ENCODE data around the gene PLAAT5. TPM values are rescaled to one million over a fixed set of nuclear protein-coding genes. Genes with fewer than 3 reads are reported as not detected.
"Not testable (repeated sequence)": the region's sequence is repeated elsewhere in the genome, so short reads cannot be mapped to it uniquely, and the experiment has no call there.

The PLAAT5 gene
- total and polyA plus RNA-seq, 8 donors: 1.6 to 11.0 (median 7.6) TPM

GRCh38 chr11:63530021-63530420, 39.1 kb upstream of the PLAAT5 start:
- DNase-seq (no peak), FAIRE-seq (no peak), ATAC-seq (no peak)
- H3K27me3 ChIP-seq: no peaks in the 10 kb centered on the region
- H3K27ac ChIP-seq: no peak overlapping the region
- intact Hi-C loops (cut with DNase I): no loop called here
- no peak overlapping the region for H3K4me3 ChIP-seq
- no peaks in the 10 kb centered on the region for H3K36me3 ChIP-seq
- no peaks in the 10 kb centered on the region for H3K9me3 ChIP-seq
- no peak for TF ChIP-seq CTCF (IDR thresholded peaks at IDR 0.05)
- peaks cover 0 to 4% (median 0%) of the 10 kb centered on the region in 3 donors for H3K4me1 ChIP-seq
- WGBS, 2 donors: 83 to 89% methylated on average over 2 of the region's 2 CpGs

GRCh38 chr11:63529373-63529772, 38.4 kb upstream of the PLAAT5 start:
- intact Hi-C loops (cut with DNase I); FAIRE-seq; H3K9me3 ChIP-seq; DNase-seq; H3K27ac ChIP-seq; H3K4me3 ChIP-seq; ATAC-seq; H3K4me1 ChIP-seq; H3K27me3 ChIP-seq; H3K36me3 ChIP-seq: not testable (repeated sequence)
- 73 to 79% methylated on average over 6 of the region's 6 CpGs for WGBS, 2 donors

GRCh38 chr11:63528729-63529278, 37.8 kb upstream of the PLAAT5 start:
- H3K9me3 ChIP-seq; H3K27ac ChIP-seq; DNase-seq; H3K4me3 ChIP-seq; H3K27me3 ChIP-seq; H3K36me3 ChIP-seq; FAIRE-seq; intact Hi-C loops (cut with DNase I); H3K4me1 ChIP-seq: not testable (repeated sequence)
- peak in 1 of 4 donors; percentile 44 for ATAC-seq
- 53 to 59% methylated on average over 1 of the region's 3 CpGs for WGBS, 2 donors

- DNase-seq; H3K4me1 ChIP-seq; H3K4me3 ChIP-seq; FAIRE-seq; H3K36me3 ChIP-seq; H3K27me3 ChIP-seq; ATAC-seq; H3K27ac ChIP-seq; intact Hi-C loops (cut with DNase I); H3K9me3 ChIP-seq: not testable (repeated sequence)
- WGBS, 2 donors: 68 to 82% methylated on average over 5 to 8 of the region's 11 CpGs
Measured at GRCh38 chr11:63528156-63528555, 37.2 kb upstream of the PLAAT5 start.

- TF ChIP-seq CTCF (IDR thresholded peaks at IDR 0.05): no peak
- Histone ChIP-seq H3K9me3 (no peaks in the 10 kb centered on the region), H3K4me3 (no peak overlapping the region), H3K27ac (no peak overlapping the region), H3K27me3 (no peaks in the 10 kb centered on the region), H3K36me3 (no peaks in the 10 kb centered on the region), H3K4me1 (peaks cover 0 to 4% (median 0%) of the 10 kb centered on the region in 3 donors)
- DNase-seq (no peak), FAIRE-seq (no peak), ATAC-seq (no peak)
- 90 to 98% methylated on average over 2 of the region's 2 CpGs for WGBS, 2 donors
- intact Hi-C loops (cut with DNase I): no loop called here
Measured at GRCh38 chr11:63527667-63528066, 36.7 kb upstream of the PLAAT5 start.

- no peak for FAIRE-seq
- Histone ChIP-seq H3K27me3 (no peaks in the 10 kb centered on the region), H3K4me1 (no peaks in the 10 kb centered on the region), H3K4me3 (no peak overlapping the region), H3K36me3 (no peaks in the 10 kb centered on the region), H3K9me3 (no peaks in the 10 kb centered on the region), H3K27ac (no peak overlapping the region)
- intact Hi-C loops (cut with DNase I): no loop called here
- no peak for TF ChIP-seq CTCF (IDR thresholded peaks at IDR 0.05)
- no peak for ATAC-seq
- WGBS, 2 donors: 57 to 70% methylated on average over 7 of the region's 7 CpGs
- no peak for DNase-seq
Measured at GRCh38 chr11:63523151-63523550, 32.2 kb upstream of the PLAAT5 start.
